PFSK-1 (cell line): ENCODE measurements around the gene LCMT1.

Experiments used
- FOXP2 ChIP-seq: optimal IDR thresholded peaks from 2 replicates; pipeline ENCODE3; 2011; ENCODE audit warnings: borderline replicate concordance, control low read depth, inconsistent platforms; ENCODE audit not compliant: insufficient read depth; ENCODE audit errors: extremely low read length, extremely low read depth
- POLR2AphosphoS5 ChIP-seq: IDR thresholded peaks from 2 replicates; pipeline ENCODE4 v1.6.1; 2012; ENCODE audit warnings: low read depth, mild to moderate bottlenecking, control low read depth, low read length, moderate library complexity
- SIN3A ChIP-seq: IDR thresholded peaks from 2 replicates; pipeline ENCODE4 v1.6.1; 2012; ENCODE audit warnings: mild to moderate bottlenecking, low read length, moderate library complexity, borderline replicate concordance; ENCODE audit not compliant: insufficient read depth
- TAF1 ChIP-seq: IDR thresholded peaks from 2 replicates; pipeline ENCODE4 v1.6.1; 2012; ENCODE audit warnings: low read length, control low read depth, borderline replicate concordance; ENCODE audit not compliant: insufficient read depth
- TF ChIP-seq, protein P1 (sequence below), 2 experiments: IDR thresholded peaks; 2 replicates each; pipeline versions ENCODE4 v1.6.1 to v1.8.0; 2011 to 2012; ENCODE audit warnings: low read depth in 2 of 2, low read length in 2 of 2, control low read depth in 1 of 2, inconsistent platforms in 1 of 2, mild to moderate bottlenecking in 1 of 2, moderate library complexity in 1 of 2; ENCODE audit not compliant: insufficient read depth in 1 of 2

LCMT1 gene

DNA sequence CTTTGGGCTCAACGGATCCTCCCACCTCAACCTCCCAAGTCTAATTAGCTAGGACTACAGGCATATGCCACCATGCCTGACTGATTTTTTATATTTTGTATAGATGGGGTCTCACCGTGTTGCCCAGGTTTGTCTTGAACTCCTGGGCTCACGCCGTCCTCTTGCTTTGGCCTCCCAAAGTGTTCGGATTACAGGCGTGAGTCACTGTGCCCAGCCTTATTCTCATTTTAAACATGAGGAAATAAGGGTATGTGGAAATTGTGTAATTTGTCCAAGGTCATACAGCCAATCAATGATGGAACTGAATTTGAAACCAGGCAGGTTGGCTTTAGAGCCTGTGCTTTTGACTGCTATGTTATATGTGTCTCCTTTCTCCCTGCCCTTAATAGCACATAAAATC, 77.8 kb downstream of the LCMT1 start:
- TF ChIP-seq, protein P1, sequence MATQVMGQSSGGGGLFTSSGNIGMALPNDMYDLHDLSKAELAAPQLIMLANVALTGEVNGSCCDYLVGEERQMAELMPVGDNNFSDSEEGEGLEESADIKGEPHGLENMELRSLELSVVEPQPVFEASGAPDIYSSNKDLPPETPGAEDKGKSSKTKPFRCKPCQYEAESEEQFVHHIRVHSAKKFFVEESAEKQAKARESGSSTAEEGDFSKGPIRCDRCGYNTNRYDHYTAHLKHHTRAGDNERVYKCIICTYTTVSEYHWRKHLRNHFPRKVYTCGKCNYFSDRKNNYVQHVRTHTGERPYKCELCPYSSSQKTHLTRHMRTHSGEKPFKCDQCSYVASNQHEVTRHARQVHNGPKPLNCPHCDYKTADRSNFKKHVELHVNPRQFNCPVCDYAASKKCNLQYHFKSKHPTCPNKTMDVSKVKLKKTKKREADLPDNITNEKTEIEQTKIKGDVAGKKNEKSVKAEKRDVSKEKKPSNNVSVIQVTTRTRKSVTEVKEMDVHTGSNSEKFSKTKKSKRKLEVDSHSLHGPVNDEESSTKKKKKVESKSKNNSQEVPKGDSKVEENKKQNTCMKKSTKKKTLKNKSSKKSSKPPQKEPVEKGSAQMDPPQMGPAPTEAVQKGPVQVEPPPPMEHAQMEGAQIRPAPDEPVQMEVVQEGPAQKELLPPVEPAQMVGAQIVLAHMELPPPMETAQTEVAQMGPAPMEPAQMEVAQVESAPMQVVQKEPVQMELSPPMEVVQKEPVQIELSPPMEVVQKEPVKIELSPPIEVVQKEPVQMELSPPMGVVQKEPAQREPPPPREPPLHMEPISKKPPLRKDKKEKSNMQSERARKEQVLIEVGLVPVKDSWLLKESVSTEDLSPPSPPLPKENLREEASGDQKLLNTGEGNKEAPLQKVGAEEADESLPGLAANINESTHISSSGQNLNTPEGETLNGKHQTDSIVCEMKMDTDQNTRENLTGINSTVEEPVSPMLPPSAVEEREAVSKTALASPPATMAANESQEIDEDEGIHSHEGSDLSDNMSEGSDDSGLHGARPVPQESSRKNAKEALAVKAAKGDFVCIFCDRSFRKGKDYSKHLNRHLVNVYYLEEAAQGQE (IDR thresholded peaks at IDR 0.05; ENCODE audit: insufficient read depth in 1 of 2, low read depth in 2 of 2, low read length in 2 of 2): no peak
- TF ChIP-seq SIN3A (no peak), FOXP2 (no peak)

DNA sequence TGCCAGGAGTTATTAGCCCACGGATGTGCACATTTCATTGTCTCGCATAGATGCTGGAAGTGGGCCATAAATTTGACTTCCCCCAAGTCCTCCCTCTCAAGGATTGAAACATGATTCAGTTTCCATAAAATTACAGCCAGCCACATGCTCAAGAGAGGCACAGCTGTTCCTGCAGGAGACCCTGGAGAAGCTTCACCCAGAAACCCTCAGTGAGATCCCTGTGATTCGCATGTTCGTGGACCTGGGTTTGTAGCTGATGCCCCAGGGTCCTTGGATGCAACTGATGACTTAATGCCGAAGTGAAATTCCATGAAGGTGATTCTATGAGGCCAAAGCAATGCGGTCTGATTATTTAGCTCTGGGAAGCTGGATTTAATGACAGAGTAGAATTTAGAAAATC, 80.6 kb downstream of the LCMT1 start:
- TF ChIP-seq FOXP2 (no peak), TAF1 (no peak)

GRCh38 chr16:25194273-25194878, 82.8 kb downstream of the LCMT1 start:
- TF ChIP-seq POLR2AphosphoS5 (no peak), SIN3A (no peak), FOXP2 (no peak), TAF1 (no peak)
- TF ChIP-seq, protein P1 (IDR thresholded peaks at IDR 0.05; ENCODE audit: insufficient read depth in 1 of 2, low read depth in 2 of 2, low read length in 2 of 2): no peak

- TF ChIP-seq FOXP2 (no peak), SIN3A (no peak), POLR2AphosphoS5 (no peak), TAF1 (no peak)
- TF ChIP-seq, protein P1 (IDR thresholded peaks at IDR 0.05; ENCODE audit: insufficient read depth in 1 of 2, low read depth in 2 of 2, low read length in 2 of 2): no peak
These were observed 86.5 kb downstream of the LCMT1 start for GRCh38 chr16:25198021-25198420.

DNA sequence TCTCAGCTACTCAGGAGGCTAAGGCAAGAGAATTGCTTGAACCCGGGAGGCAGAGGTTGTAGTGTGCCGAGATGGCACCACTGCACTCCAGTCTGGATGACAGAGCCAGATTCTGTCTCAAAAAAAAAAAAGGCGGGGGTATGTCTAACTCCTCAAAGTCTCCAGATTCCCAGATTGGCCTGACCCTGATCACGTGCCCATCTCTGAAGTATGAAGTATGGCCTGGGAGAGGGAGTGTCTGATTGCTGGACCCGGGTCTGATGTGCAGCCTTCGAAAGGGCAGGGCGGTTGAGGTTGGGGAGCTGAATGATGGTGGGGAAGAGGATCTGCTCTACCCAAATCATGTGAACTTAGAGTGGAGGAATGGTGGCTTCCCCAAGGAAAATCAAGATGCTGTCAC, 87.9 kb downstream of the LCMT1 start:
- TF ChIP-seq FOXP2: no peak
- TF ChIP-seq POLR2AphosphoS5: no peak

- TF ChIP-seq SIN3A (no peak), POLR2AphosphoS5 (no peak), FOXP2 (no peak), TAF1 (no peak)
- TF ChIP-seq, protein P1 (IDR thresholded peaks at IDR 0.05; ENCODE audit: insufficient read depth in 1 of 2, low read depth in 2 of 2, low read length in 2 of 2): no peak
These were observed 99.2 kb downstream of the LCMT1 start for GRCh38 chr16:25210758-25211157.
